Measurements from ENCODE around the gene RPS6KA2.

RPS6KA2 gene

GRCh38 chr6:166565084-166565967 lies 61.7 kb downstream of the RPS6KA2 start:
- Histone ChIP-seq H2AFZ (ENCODE audit: low read depth, low read length) (no peak overlapping the region), H3K9ac (ENCODE audit: low read depth, low read length) (no peak overlapping the region), H3K79me2 (ENCODE audit: insufficient read depth, low read length) (no peaks in the 10 kb centered on the region), H3K4me3 (ENCODE audit: low read depth in 1 of 2, low read length in 2 of 2) (no peak overlapping the region), H3K4me1 (ENCODE audit: insufficient read depth, low read length) (no peaks in the 10 kb centered on the region), H3K36me3 (ENCODE audit: insufficient read depth, low read length) (no peaks in the 10 kb centered on the region), H4K20me1 (ENCODE audit: insufficient read depth, low read length) (no peaks in the 10 kb centered on the region), H3K27ac (ENCODE audit: low read length) (no peak overlapping the region), H3K4me2 (ENCODE audit: insufficient read depth, low read length) (no peak overlapping the region), H3K9me3 (ENCODE audit: insufficient read depth, low read length, severe bottlenecking) (no peaks in the 10 kb centered on the region), H3K27me3 (ENCODE audit: insufficient read depth, low read length, poor library complexity) (no peaks in the 10 kb centered on the region)
- TF ChIP-seq CTCF (IDR thresholded peaks at IDR 0.05; ENCODE audit: borderline replicate concordance, extremely low read depth, low read length, poor library complexity, severe bottlenecking) (no peak), EZH2 (IDR thresholded peaks at IDR 0.05; ENCODE audit: borderline replicate concordance, low read depth, low read length, severe bottlenecking) (no peak)
- no peak for ATAC-seq (ENCODE audit: insufficient read depth, low read depth)
- DNase-seq, result no peak

- Histone ChIP-seq H3K9ac (ENCODE audit: low read depth, low read length) (no peak overlapping the region), H3K27ac (ENCODE audit: low read length) (no peak overlapping the region), H3K27me3 (ENCODE audit: insufficient read depth, low read length, poor library complexity) (no peaks in the 10 kb centered on the region), H3K9me3 (ENCODE audit: insufficient read depth, low read length, severe bottlenecking) (peaks cover 3% of the 10 kb centered on the region), H3K79me2 (ENCODE audit: insufficient read depth, low read length) (no peaks in the 10 kb centered on the region), H2AFZ (ENCODE audit: low read depth, low read length) (no peak overlapping the region), H3K4me2 (ENCODE audit: insufficient read depth, low read length) (no peak overlapping the region), H3K4me3 (ENCODE audit: low read depth in 1 of 2, low read length in 2 of 2) (no peak overlapping the region), H4K20me1 (ENCODE audit: insufficient read depth, low read length) (no peaks in the 10 kb centered on the region), H3K36me3 (ENCODE audit: insufficient read depth, low read length) (no peaks in the 10 kb centered on the region), H3K4me1 (ENCODE audit: insufficient read depth, low read length) (no peaks in the 10 kb centered on the region)
- TF ChIP-seq CTCF (IDR thresholded peaks at IDR 0.05; ENCODE audit: borderline replicate concordance, extremely low read depth, low read length, poor library complexity, severe bottlenecking) (no peak), EZH2 (IDR thresholded peaks at IDR 0.05; ENCODE audit: borderline replicate concordance, low read depth, low read length, severe bottlenecking) (no peak)
- DNase-seq (no peak), ATAC-seq (ENCODE audit: insufficient read depth, low read depth) (no peak)
Observed at GRCh38 chr6:166563805-166564204, 63.2 kb downstream of the RPS6KA2 start.

DNA sequence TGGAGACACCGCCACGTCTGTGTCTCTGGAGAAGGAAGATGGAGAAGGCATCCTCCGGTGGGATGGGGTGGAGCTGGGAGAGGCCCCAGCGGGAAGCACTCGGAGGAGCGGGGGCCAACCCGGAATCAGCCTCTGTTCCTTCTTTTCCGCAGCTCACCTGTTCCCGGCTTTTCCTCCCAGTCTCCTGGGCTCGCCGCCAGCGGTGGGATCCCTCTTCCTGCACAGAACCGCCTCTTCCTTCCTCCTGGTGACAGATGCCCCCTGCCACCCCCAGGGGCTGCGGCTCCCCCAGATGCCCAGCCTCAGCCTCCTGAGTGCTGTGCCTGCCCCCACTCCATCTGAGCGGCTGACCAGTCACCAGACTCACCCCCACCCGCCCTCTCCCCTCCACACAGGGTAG lies 63.9 kb downstream of the RPS6KA2 start:
- Histone ChIP-seq H3K4me2 (ENCODE audit: insufficient read depth, low read length) (no peak overlapping the region), H3K4me3 (ENCODE audit: low read depth in 1 of 2, low read length in 2 of 2) (no peak overlapping the region), H3K27ac (ENCODE audit: low read length) (no peak overlapping the region), H3K27me3 (ENCODE audit: insufficient read depth, low read length, poor library complexity) (no peaks in the 10 kb centered on the region), H3K79me2 (ENCODE audit: insufficient read depth, low read length) (no peaks in the 10 kb centered on the region), H2AFZ (ENCODE audit: low read depth, low read length) (no peak overlapping the region), H3K9ac (ENCODE audit: low read depth, low read length) (no peak overlapping the region), H3K4me1 (ENCODE audit: insufficient read depth, low read length) (no peaks in the 10 kb centered on the region), H3K9me3 (ENCODE audit: insufficient read depth, low read length, severe bottlenecking) (peaks cover 3% of the 10 kb centered on the region), H3K36me3 (ENCODE audit: insufficient read depth, low read length) (no peaks in the 10 kb centered on the region), H4K20me1 (ENCODE audit: insufficient read depth, low read length) (no peaks in the 10 kb centered on the region)
- DNase-seq (no peak), ATAC-seq (ENCODE audit: insufficient read depth, low read depth) (no peak)
- no peak for TF ChIP-seq EZH2 (IDR thresholded peaks at IDR 0.05; ENCODE audit: borderline replicate concordance, low read depth, low read length, severe bottlenecking)
- no peak for TF ChIP-seq CTCF (IDR thresholded peaks at IDR 0.05; ENCODE audit: borderline replicate concordance, extremely low read depth, low read length, poor library complexity, severe bottlenecking)
